ENCODE measurements around the gene VEGFA.

- TF ChIP-seq CTCF (IDR thresholded peaks at IDR 0.05) (no peak), POLR2A (IDR thresholded peaks at IDR 0.05) (no peak)
Observed at GRCh38 chr6:43729537-43729936, 40.5 kb upstream of the VEGFA start.
